WTC11 (cell line): ENCODE measurements around the gene AKAP11. TPM values are rescaled to one million over a fixed set of nuclear protein-coding genes. Genes with fewer than 3 reads are reported as not detected.

Source experiments
- ATAC-seq: fragments of 200-7000 bp; cut with Tn5 transposase; 2 replicates; pipeline ENCODE4 v1.10.0; 2021; ENCODE audit warnings: mild to moderate bottlenecking, moderate library complexity
- CTCF ChIA-PET: fragments of 300-600 bp; sonication (Branson Sonifier 250); formaldehyde crosslinking; loops from one replicate; lab custom pipeline; 2021; ENCODE audit warnings: antibody characterized with exemption; lab: Charles Lee
- POLR2A ChIA-PET: fragments of 350-600 bp; sonication (Branson Sonifier 250); formaldehyde crosslinking; loops from one replicate; lab custom pipeline; 2021; ENCODE audit warnings: antibody characterized with exemption; lab: Charles Lee
- DNase-seq: peaks from one replicate; pipeline ENCODE4 v3.0.0; 2021; ENCODE audit warnings: low spot score
- H3K27ac Mint-ChIP-seq: 2 replicates; pipeline ENCODE4 v1.8.0; 2021; ENCODE audit warnings: mixed read lengths
- H3K27me3 Mint-ChIP-seq: 2 replicates; pipeline ENCODE4 v1.8.0; 2021; ENCODE audit warnings: low read depth, mild to moderate bottlenecking, moderate library complexity, mixed read lengths
- H3K36me3 Mint-ChIP-seq: 2 replicates; pipeline ENCODE4 v1.8.0; 2021; ENCODE audit warnings: mixed read lengths
- H3K4me1 Mint-ChIP-seq: 2 replicates; pipeline ENCODE4 v1.8.0; 2022; ENCODE audit warnings: mixed read lengths
- H3K4me3 Mint-ChIP-seq: 2 replicates; pipeline ENCODE4 v1.8.0; 2021; ENCODE audit warnings: mild to moderate bottlenecking, moderate library complexity, mixed read lengths
- H3K9me3 Mint-ChIP-seq: 2 replicates; pipeline ENCODE4 v1.8.0; 2021; ENCODE audit warnings: mixed read lengths
- AFF4 ChIP-seq: sonication (generic); formaldehyde crosslinking; IDR thresholded peaks from 2 replicates; pipeline ENCODE4 v1.8.1; 2023; ENCODE audit warnings: mild to moderate bottlenecking, missing genetic modification reagents, borderline replicate concordance
- CBFB ChIP-seq: sonication (generic); formaldehyde crosslinking; IDR thresholded peaks from 2 replicates; pipeline ENCODE4 v1.8.1; 2022; ENCODE audit warnings: mild to moderate bottlenecking, low read depth, missing genetic modification reagents
- E2F5 ChIP-seq: sonication (generic); formaldehyde crosslinking; IDR thresholded peaks from 2 replicates; pipeline ENCODE4 v1.8.1; 2022; ENCODE audit warnings: mild to moderate bottlenecking, moderate library complexity, missing genetic modification reagents
- ESRRA ChIP-seq: sonication (generic); formaldehyde crosslinking; IDR thresholded peaks from 2 replicates; pipeline ENCODE4 v1.8.1; 2022; ENCODE audit warnings: mild to moderate bottlenecking, missing genetic modification reagents, borderline replicate concordance
- IRF1 ChIP-seq: sonication (generic); formaldehyde crosslinking; IDR thresholded peaks from 2 replicates; pipeline ENCODE4 v1.8.0; 2023; ENCODE audit warnings: missing genetic modification reagents
- JAZF1 ChIP-seq: fragments of 250-450 bp; sonication (Bioruptor Pico); IDR thresholded peaks from 2 replicates; pipeline ENCODE4 v1.9.0; 2021; ENCODE audit warnings: moderate library complexity, mild to moderate bottlenecking, inconsistent platforms
- MAX ChIP-seq: sonication (generic); formaldehyde crosslinking; IDR thresholded peaks from 2 replicates; pipeline ENCODE4 v1.8.0; 2022; ENCODE audit warnings: mild to moderate bottlenecking, missing genetic modification reagents
- NFATC4 ChIP-seq: fragments of 250-450 bp; sonication (Bioruptor Pico); IDR thresholded peaks from 2 replicates; pipeline ENCODE4 v1.9.0; 2021; ENCODE audit warnings: mild to moderate bottlenecking
- NR1H2 ChIP-seq: sonication (generic); formaldehyde crosslinking; IDR thresholded peaks from 2 replicates; pipeline ENCODE4 v1.9.0; 2021; ENCODE audit warnings: mild to moderate bottlenecking, moderate library complexity, missing genetic modification reagents
- NR3C1 ChIP-seq: sonication (generic); formaldehyde crosslinking; conservative IDR thresholded peaks from 2 replicates; pipeline ENCODE4 v1.8.1; 2023; ENCODE audit warnings: low read depth, mild to moderate bottlenecking, missing genetic modification reagents
- OVOL2 ChIP-seq: fragments of 250-450 bp; sonication (Bioruptor Pico); IDR thresholded peaks from 2 replicates; pipeline ENCODE4 v1.9.0; 2021; ENCODE audit warnings: mild to moderate bottlenecking, borderline replicate concordance
- PRRX2 ChIP-seq: fragments of 250-450 bp; sonication (Bioruptor Pico); IDR thresholded peaks from 2 replicates; pipeline ENCODE4 v1.8.0; 2021; ENCODE audit warnings: mild to moderate bottlenecking
- SP1 ChIP-seq: sonication (generic); formaldehyde crosslinking; conservative IDR thresholded peaks from 2 replicates; pipeline ENCODE4 v1.8.1; 2022; ENCODE audit warnings: missing genetic modification reagents
- STAT6 ChIP-seq: sonication (generic); formaldehyde crosslinking; conservative IDR thresholded peaks from 2 replicates; pipeline ENCODE4 v1.8.1; 2023; ENCODE audit warnings: mild to moderate bottlenecking, low read depth, missing genetic modification reagents, moderate library complexity
- ZBTB43 ChIP-seq: sonication (generic); formaldehyde crosslinking; IDR thresholded peaks from 2 replicates; pipeline ENCODE4 v1.8.1; 2023; ENCODE audit warnings: mild to moderate bottlenecking, missing genetic modification reagents
- ZNF232 ChIP-seq: sonication (generic); formaldehyde crosslinking; IDR thresholded peaks from 2 replicates; pipeline ENCODE4 v1.8.0; 2022; ENCODE audit warnings: mild to moderate bottlenecking, missing genetic modification reagents
- ZNF396 ChIP-seq: fragments of 250-450 bp; sonication (Bioruptor Pico); IDR thresholded peaks from 2 replicates; pipeline ENCODE4 v1.8.0; 2021; ENCODE audit warnings: mild to moderate bottlenecking, moderate library complexity, borderline replicate concordance
- ZNF416 ChIP-seq: fragments of 250-450 bp; sonication (Bioruptor Pico); IDR thresholded peaks from 2 replicates; pipeline ENCODE4 v1.9.0; 2021; ENCODE audit warnings: mild to moderate bottlenecking, inconsistent platforms
- ZNF512 ChIP-seq: sonication (generic); formaldehyde crosslinking; IDR thresholded peaks from 2 replicates; pipeline ENCODE4 v1.8.1; 2022; ENCODE audit warnings: missing genetic modification reagents, borderline replicate concordance
- ZSCAN18 ChIP-seq: fragments of 250-450 bp; sonication (Bioruptor Pico); IDR thresholded peaks from 2 replicates; pipeline ENCODE4 v2.1.2; 2022; ENCODE audit warnings: mild to moderate bottlenecking, moderate library complexity
- total RNA-seq: library from RNA; stranded (reverse); gene quantifications from 3 replicates; pipeline ENCODE4 v1.2.3, GENCODE V29; 2021

Gene AKAP11
- total RNA-seq, 1 experiment from 2014 or later: 16.7 TPM

- Mint-ChIP-seq H3K27me3 (no peaks in the 10 kb centered on the region; the same call in 1 of the 2 replicates), H3K4me3 (no peak overlapping the region), H3K36me3 (no peaks in the 10 kb centered on the region), H3K4me1 (peaks cover 6% of the 10 kb centered on the region), H3K27ac (no peak overlapping the region), H3K9me3 (no peaks in the 10 kb centered on the region)
- TF ChIP-seq SP1 (CRISPR knock-in tag) (no peak), JAZF1 (CRISPR knock-in tag) (no peak), ZNF416 (CRISPR knock-in tag) (no peak), PRRX2 (CRISPR knock-in tag) (no peak), IRF1 (CRISPR knock-in tag) (no peak), ZNF512 (CRISPR knock-in tag) (no peak), NR3C1 (no peak), ZNF396 (no peak), ZNF232 (CRISPR knock-in tag) (no peak), NFATC4 (CRISPR knock-in tag) (no peak), E2F5 (CRISPR knock-in tag) (no peak), CBFB (no peak), NR1H2 (CRISPR knock-in tag) (no peak), MAX (CRISPR knock-in tag) (no peak), ESRRA (no peak), OVOL2 (CRISPR knock-in tag) (no peak), ZBTB43 (CRISPR knock-in tag) (no peak), STAT6 (CRISPR knock-in tag) (no peak), ZSCAN18 (CRISPR knock-in tag) (no peak), AFF4 (CRISPR knock-in tag) (no peak)
- DNase-seq (no peak), ATAC-seq (no peak)
- ChIA-PET POLR2A (no interaction called here), CTCF (no interaction called here)
Observed at GRCh38 chr13:42361701-42362100, 89.7 kb downstream of the AKAP11 start.
